Tibial nerve (tissue), 4 donors: ENCODE measurements around the gene CEP43. TPM values are rescaled to one million over a fixed set of nuclear protein-coding genes. Genes with fewer than 3 reads are reported as not detected.

Source experiments
- DNase-seq, 2 donors: peaks; one replicate each; pipeline ENCODE4 v3.0.0-alpha.2; 2019; ENCODE audit warnings: low spot score in 2 of 2
- H3K27ac ChIP-seq, 4 donors: fragments of 200-600 bp; sonication (generic) in 3 of 4; one replicate each; pipeline ENCODE4 v1.5.1; 2017 to 2019; ENCODE audit warnings: mild to moderate bottlenecking in 1 of 4
- H3K27me3 ChIP-seq, 2 donors: fragments of 200-600 bp; sonication (generic) in 1 of 2; one replicate each; pipeline versions ENCODE4 v1.5.1 to v1.6.0; 2017 to 2019
- H3K36me3 ChIP-seq, 3 donors: fragments of 200-600 bp; sonication (generic); one replicate each; pipeline ENCODE4 v1.5.1; 2018 to 2019
- H3K4me1 ChIP-seq, 4 donors: fragments of 200-600 bp; sonication (generic) in 3 of 4; one replicate each; pipeline ENCODE4 v1.5.1; 2017 to 2019
- H3K4me3 ChIP-seq, 4 donors: fragments of 200-600 bp; sonication (generic) in 3 of 4; one replicate each; pipeline ENCODE4 v1.5.1; 2017 to 2019; ENCODE audit warnings: mild to moderate bottlenecking in 1 of 4, moderate library complexity in 1 of 4
- H3K9me3 ChIP-seq, 4 donors: fragments of 200-600 bp; sonication (generic) in 3 of 4; one replicate each; pipeline ENCODE4 v1.5.1; 2017 to 2019
- EP300 ChIP-seq, 2 donors: sonication (generic); formaldehyde crosslinking; IDR thresholded peaks; one replicate each; pipeline ENCODE4 v1.6.1; 2017; ENCODE audit warnings: antibody characterized with exemption in 2 of 2, mild to moderate bottlenecking in 1 of 2
- POLR2A ChIP-seq, 2 donors: fragments of 450-650 bp; IDR thresholded peaks; one replicate each; pipeline ENCODE4 v1.6.1; 2017; ENCODE audit warnings: antibody characterized with exemption in 2 of 2, mild to moderate bottlenecking in 2 of 2, moderate library complexity in 2 of 2
- WGBS, 2 donors: methylation state at CpG; one replicate each; pipeline ENCODE4 v1.1.5; 2018; 5-methylcytosine and 5-hydroxymethylcytosine counted together
- total RNA-seq, 4 donors: library from RNA; depleted of rRNA; stranded (reverse); fragments of >200 nt; gene quantifications; one replicate each; pipeline ENCODE4 v1.1.0, GENCODE V29; 2016
- TF ChIP-seq, protein P1 (sequence below), 5 experiments: fragments of 200-600 bp in 3 of 5; fragments of 450-650 bp in 2 of 5; sonication (generic) in 3 of 5; IDR thresholded peaks; one replicate each; pipeline ENCODE4 v1.5.1; 2016 to 2019; ENCODE audit warnings: antibody characterized with exemption in 5 of 5, mild to moderate bottlenecking in 3 of 5, moderate library complexity in 2 of 5

The CEP43 gene
- total RNA-seq, 4 donors from 2014 or later = 14.0 to 23.7 (median 23.2) TPM

DNA sequence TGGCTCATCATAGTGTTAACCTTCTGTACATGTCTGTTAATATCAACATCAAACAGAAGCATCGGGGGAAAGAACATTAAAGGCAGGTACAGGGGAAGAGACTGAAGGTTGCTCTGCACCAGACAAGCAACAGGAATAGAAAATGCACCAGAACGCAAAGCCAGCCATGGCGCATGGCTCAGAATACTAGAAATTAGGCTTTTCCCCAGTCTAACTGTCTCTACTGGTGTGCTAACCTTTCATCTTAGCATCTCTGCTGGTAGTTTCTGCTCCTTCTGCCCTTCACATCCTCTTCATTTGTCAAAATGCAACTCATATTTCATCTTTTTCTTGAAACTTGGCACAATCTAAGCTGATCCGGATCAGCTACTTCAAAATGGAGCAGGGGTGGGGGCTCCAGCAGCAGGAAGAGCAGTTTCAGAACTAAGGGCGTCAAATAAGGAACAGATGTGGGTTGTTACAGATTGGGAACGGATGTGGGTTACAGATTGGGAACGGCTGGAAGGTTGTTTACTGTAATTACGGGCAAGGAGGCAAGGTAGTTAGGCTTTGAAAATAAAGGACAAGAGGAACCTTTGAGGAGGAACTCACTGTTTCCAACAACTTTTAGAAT is 29.7 kb upstream of the CEP43 start:
- Histone ChIP-seq H3K4me1 (no peaks in the 10 kb centered on the region), H3K36me3 (peaks cover 0 to 3% (median 0%) of the 10 kb centered on the region in 3 donors), H3K27ac (no peak overlapping the region), H3K4me3 (no peak overlapping the region), H3K9me3 (no peaks in the 10 kb centered on the region), H3K27me3 (no peaks in the 10 kb centered on the region)
- no peak for DNase-seq
- TF ChIP-seq POLR2A (IDR thresholded peaks at IDR 0.05) = no peak
- TF ChIP-seq, protein P1, sequence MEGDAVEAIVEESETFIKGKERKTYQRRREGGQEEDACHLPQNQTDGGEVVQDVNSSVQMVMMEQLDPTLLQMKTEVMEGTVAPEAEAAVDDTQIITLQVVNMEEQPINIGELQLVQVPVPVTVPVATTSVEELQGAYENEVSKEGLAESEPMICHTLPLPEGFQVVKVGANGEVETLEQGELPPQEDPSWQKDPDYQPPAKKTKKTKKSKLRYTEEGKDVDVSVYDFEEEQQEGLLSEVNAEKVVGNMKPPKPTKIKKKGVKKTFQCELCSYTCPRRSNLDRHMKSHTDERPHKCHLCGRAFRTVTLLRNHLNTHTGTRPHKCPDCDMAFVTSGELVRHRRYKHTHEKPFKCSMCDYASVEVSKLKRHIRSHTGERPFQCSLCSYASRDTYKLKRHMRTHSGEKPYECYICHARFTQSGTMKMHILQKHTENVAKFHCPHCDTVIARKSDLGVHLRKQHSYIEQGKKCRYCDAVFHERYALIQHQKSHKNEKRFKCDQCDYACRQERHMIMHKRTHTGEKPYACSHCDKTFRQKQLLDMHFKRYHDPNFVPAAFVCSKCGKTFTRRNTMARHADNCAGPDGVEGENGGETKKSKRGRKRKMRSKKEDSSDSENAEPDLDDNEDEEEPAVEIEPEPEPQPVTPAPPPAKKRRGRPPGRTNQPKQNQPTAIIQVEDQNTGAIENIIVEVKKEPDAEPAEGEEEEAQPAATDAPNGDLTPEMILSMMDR (IDR thresholded peaks at IDR 0.05) = no peak
- no peak for TF ChIP-seq EP300 (IDR thresholded peaks at IDR 0.05)
- 62 to 70% methylated on average over 8 of the region's 8 CpGs for WGBS, 2 donors

DNA sequence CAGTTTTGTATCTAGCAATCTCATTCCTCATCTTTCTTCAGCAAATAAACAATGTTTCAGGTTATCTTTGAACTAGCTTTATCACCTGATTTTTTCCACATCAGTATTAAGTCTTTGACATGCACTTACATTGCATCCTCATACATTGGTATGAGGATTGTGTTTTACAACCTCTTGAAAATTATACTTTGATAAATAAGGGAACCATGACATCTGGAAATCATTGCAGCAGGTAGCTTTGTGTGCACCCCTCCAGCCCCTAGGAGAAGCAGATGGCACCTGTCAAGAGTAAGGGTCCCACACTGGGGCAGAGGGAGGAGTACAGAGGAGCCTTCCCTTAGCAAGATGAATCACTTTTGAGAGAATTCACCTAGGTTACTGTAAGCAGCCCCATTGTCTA is 29.1 kb upstream of the CEP43 start:
- no peak overlapping the region for H3K4me3 ChIP-seq
- H3K9me3 ChIP-seq = no peaks in the 10 kb centered on the region
- no peak for DNase-seq
- TF ChIP-seq POLR2A (IDR thresholded peaks at IDR 0.05) (no peak), EP300 (IDR thresholded peaks at IDR 0.05) (no peak)
- TF ChIP-seq, protein P1 (IDR thresholded peaks at IDR 0.05) = no peak
- H3K4me1 ChIP-seq = no peaks in the 10 kb centered on the region
- no peaks in the 10 kb centered on the region for H3K27me3 ChIP-seq
- no peak overlapping the region for H3K27ac ChIP-seq
- peaks cover 0 to 3% (median 0%) of the 10 kb centered on the region in 3 donors for H3K36me3 ChIP-seq

DNA sequence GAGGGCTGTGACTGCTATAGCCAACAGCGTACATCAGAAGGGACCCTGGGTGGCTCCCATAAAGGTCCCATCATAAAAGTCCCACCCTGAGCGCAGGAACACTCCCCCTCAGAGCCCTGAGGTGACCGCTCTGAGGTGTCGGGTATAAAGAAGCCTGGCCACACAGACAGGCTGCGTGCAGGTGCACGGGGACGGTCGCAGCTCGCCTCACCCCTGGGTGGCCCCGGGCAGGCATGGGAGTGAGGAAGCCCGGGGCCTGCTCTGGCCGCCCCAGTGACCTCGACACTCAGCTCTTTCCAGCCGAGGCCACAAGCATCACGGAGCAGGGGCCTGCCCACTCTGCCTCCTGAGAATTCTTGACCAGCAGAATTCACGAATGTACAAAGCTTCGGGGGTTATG is 28.4 kb upstream of the CEP43 start:
- Histone ChIP-seq H3K4me3 (no peak overlapping the region), H3K27me3 (no peaks in the 10 kb centered on the region), H3K27ac (no peak overlapping the region), H3K9me3 (no peaks in the 10 kb centered on the region), H3K36me3 (peaks cover 0 to 3% (median 0%) of the 10 kb centered on the region in 3 donors), H3K4me1 (no peaks in the 10 kb centered on the region)
- TF ChIP-seq EP300 (IDR thresholded peaks at IDR 0.05) (no peak), POLR2A (IDR thresholded peaks at IDR 0.05) (no peak)
- TF ChIP-seq, protein P1 (IDR thresholded peaks at IDR 0.05) = no peak
- no peak for DNase-seq
- 72 to 94% methylated on average over 12 to 17 of the region's 17 CpGs for WGBS, 2 donors

DNA sequence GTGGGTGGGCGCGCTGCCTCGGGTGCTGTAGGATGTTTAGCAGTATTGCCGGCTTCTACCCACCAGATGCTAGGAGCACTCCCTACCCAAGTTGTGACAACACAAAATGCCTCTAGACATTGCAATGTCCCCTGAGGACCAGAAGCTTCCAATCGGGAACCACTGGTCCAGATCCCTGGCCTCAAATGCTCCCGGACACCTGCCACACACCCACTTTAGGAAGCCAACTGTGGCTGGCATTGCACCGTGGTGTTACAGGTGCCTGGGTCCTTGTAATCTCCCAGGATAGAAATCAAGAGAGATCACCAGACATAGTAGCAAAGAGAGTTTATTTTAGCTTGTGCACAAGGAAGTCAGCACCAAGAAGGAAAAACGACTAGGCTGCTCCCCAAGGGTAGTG is 27.9 kb upstream of the CEP43 start:
- Histone ChIP-seq H3K4me3 (no peak overlapping the region), H3K4me1 (no peaks in the 10 kb centered on the region), H3K27ac (no peak overlapping the region), H3K36me3 (peaks cover 0 to 3% (median 0%) of the 10 kb centered on the region in 3 donors), H3K27me3 (no peaks in the 10 kb centered on the region), H3K9me3 (no peaks in the 10 kb centered on the region)
- TF ChIP-seq EP300 (IDR thresholded peaks at IDR 0.05) (no peak), POLR2A (IDR thresholded peaks at IDR 0.05) (no peak)
- TF ChIP-seq, protein P1 (IDR thresholded peaks at IDR 0.05) = no peak
- WGBS, 2 donors = 77% methylated on average over 6 to 8 of the region's 8 CpGs
- no peak for DNase-seq

DNA sequence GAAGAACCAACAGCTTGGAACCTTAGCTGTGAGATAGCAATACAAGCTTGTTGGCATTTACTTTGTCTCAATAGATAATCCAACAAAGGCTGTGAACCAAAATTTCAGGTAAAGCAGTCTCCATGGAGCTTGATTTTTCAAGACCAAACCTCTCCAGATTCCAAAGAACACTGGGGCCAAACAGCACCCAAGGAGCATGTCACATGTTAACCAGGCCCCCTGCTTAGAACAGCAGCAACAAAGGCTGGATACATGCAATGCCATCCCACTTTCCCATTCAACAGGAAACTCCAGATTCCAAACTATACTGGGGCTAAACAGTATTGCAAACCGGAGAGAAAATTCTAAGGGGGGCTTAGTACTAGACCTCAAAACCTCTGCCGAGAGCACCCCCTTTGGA is 27.1 kb upstream of the CEP43 start:
- WGBS, 2 donors = 86 to 95% methylated on average over 2 of the region's 2 CpGs
- Histone ChIP-seq H3K9me3 (no peaks in the 10 kb centered on the region), H3K4me3 (no peak overlapping the region), H3K36me3 (peaks cover 0 to 3% (median 0%) of the 10 kb centered on the region in 3 donors), H3K27ac (no peak overlapping the region), H3K27me3 (no peaks in the 10 kb centered on the region), H3K4me1 (no peaks in the 10 kb centered on the region)
- no peak for DNase-seq
- TF ChIP-seq, protein P1 (IDR thresholded peaks at IDR 0.05) = no peak
- TF ChIP-seq EP300 (IDR thresholded peaks at IDR 0.05) (no peak), POLR2A (IDR thresholded peaks at IDR 0.05) (no peak)
